Measurements from ENCODE around the gene UBL7. TPM values are rescaled to one million over a fixed set of nuclear protein-coding genes. Genes with fewer than 3 reads are reported as not detected.

The UBL7 gene
- total and polyA plus RNA-seq, 8 donors: 16.0 to 30.2 (median 19.1) TPM

GRCh38 chr15:74454764-74455500, 6.0 kb downstream of the UBL7 start:
- Histone ChIP-seq H3K27me3 (no peaks in the 10 kb centered on the region), H3K4me1 (peaks cover 0 to under 1% (median 0%) of the 10 kb centered on the region in 3 donors), H3K27ac (no peak overlapping the region), H3K36me3 (peaks cover 0 to 18% (median 0%) of the 10 kb centered on the region in 3 donors), H3K9me3 (no peaks in the 10 kb centered on the region), H3K4me3 (no peak overlapping the region)
- no peak for TF ChIP-seq CTCF (IDR thresholded peaks at IDR 0.05)
- FAIRE-seq (no peak), DNase-seq (no peak), ATAC-seq (no peak)
- intact Hi-C loops (cut with DNase I): no loop called here

- WGBS, 2 donors: 86 to 87% methylated on average over 13 of the region's 13 CpGs
- no peak overlapping the region for H3K27ac ChIP-seq
- no peak for ATAC-seq
- intact Hi-C loops (cut with DNase I): no loop called here
- no peak for DNase-seq
- H3K36me3 ChIP-seq: peaks cover 0 to 25% (median 5%) of the 10 kb centered on the region in 3 donors
- TF ChIP-seq CTCF (IDR thresholded peaks at IDR 0.05): no peak
- no peak overlapping the region for H3K4me3 ChIP-seq
- no peaks in the 10 kb centered on the region for H3K9me3 ChIP-seq
- FAIRE-seq: no peak
- H3K4me1 ChIP-seq: no peaks in the 10 kb centered on the region
- H3K27me3 ChIP-seq: no peaks in the 10 kb centered on the region
Observed at GRCh38 chr15:74453925-74454763, 6.8 kb downstream of the UBL7 start.

- intact Hi-C loops (cut with DNase I): no loop called here
- H3K4me3 ChIP-seq: no peak overlapping the region
- H3K27me3 ChIP-seq: no peaks in the 10 kb centered on the region
- ATAC-seq (no peak), DNase-seq (no peak), FAIRE-seq (no peak)
- no peak overlapping the region for H3K27ac ChIP-seq
- 86 to 89% methylated on average over 16 of the region's 16 CpGs for WGBS, 2 donors
- no peaks in the 10 kb centered on the region for H3K4me1 ChIP-seq
- no peak for TF ChIP-seq CTCF (IDR thresholded peaks at IDR 0.05)
- H3K36me3 ChIP-seq: peaks cover 0 to 42% (median 21%) of the 10 kb centered on the region in 3 donors
- H3K9me3 ChIP-seq: no peaks in the 10 kb centered on the region
Observed at GRCh38 chr15:74451861-74452835, 8.8 kb downstream of the UBL7 start.

GRCh38 chr15:74451322-74451721, 9.6 kb downstream of the UBL7 start:
- ATAC-seq: no peak
- no peaks in the 10 kb centered on the region for H3K4me1 ChIP-seq
- no peaks in the 10 kb centered on the region for H3K27me3 ChIP-seq
- H3K36me3 ChIP-seq: peaks cover 0 to 49% (median 21%) of the 10 kb centered on the region in 3 donors
- TF ChIP-seq CTCF (IDR thresholded peaks at IDR 0.05): no peak
- WGBS, 2 donors: 90 to 92% methylated on average over 2 of the region's 2 CpGs
- DNase-seq: no peak
- H3K9me3 ChIP-seq: no peaks in the 10 kb centered on the region
- no peak for FAIRE-seq
- intact Hi-C loops (cut with DNase I): no loop called here
- no peak overlapping the region for H3K27ac ChIP-seq
- H3K4me3 ChIP-seq: no peak overlapping the region
